Pulmonary artery endothelial cell (primary cell): ENCODE measurements around the gene ZNF333. TPM values are rescaled to one million over a fixed set of nuclear protein-coding genes. Genes with fewer than 3 reads are reported as not detected.
"Not testable (repeated sequence)": the region's sequence is repeated elsewhere in the genome, so short reads cannot be mapped to it uniquely, and the experiment has no call there.

Experiments used
- DNase-seq: peaks from one replicate; pipeline ENCODE4 v3.0.0-alpha.2; 2011; ENCODE audit warnings: low read depth, low spot score
- total RNA-seq: library from RNA; depleted of rRNA; stranded (reverse); fragments of >200 nt; gene quantifications from 2 replicates; pipeline ENCODE4 v1.2.3, GENCODE V29; 2014

Gene ZNF333
- total RNA-seq, 1 donor from 2014 or later, result 12.3 TPM

- DNase-seq, result peak; percentile 35
These were observed 9.8 kb downstream of the ZNF333 start for GRCh38 chr19:14699641-14700040.

- DNase-seq, result no peak
These were observed 11.0 kb downstream of the ZNF333 start for GRCh38 chr19:14700711-14701375.

GRCh38 chr19:14703833-14704232, 14.0 kb downstream of the ZNF333 start:
- no peak for DNase-seq

- no peak for DNase-seq
These were observed 14.6 kb downstream of the ZNF333 start for GRCh38 chr19:14704450-14704849.

- no peak for DNase-seq
These were observed 26.0 kb downstream of the ZNF333 start for GRCh38 chr19:14715841-14716240.

GRCh38 chr19:14718522-14719116, 28.8 kb downstream of the ZNF333 start:
- DNase-seq, result no peak

GRCh38 chr19:14719162-14719561, 29.3 kb downstream of the ZNF333 start:
- DNase-seq, result no peak

- DNase-seq, result no peak
These were observed 32.3 kb downstream of the ZNF333 start for GRCh38 chr19:14722127-14722526.

GRCh38 chr19:14728595-14728994, 38.7 kb downstream of the ZNF333 start:
- no peak for DNase-seq

GRCh38 chr19:14731200-14731599, 41.4 kb downstream of the ZNF333 start:
- no peak for DNase-seq

- no peak for DNase-seq
These were observed 42.7 kb downstream of the ZNF333 start for GRCh38 chr19:14732510-14732909.

- DNase-seq, result no peak
These were observed 43.7 kb downstream of the ZNF333 start for GRCh38 chr19:14733574-14733973.

GRCh38 chr19:14735915-14736314, 46.1 kb downstream of the ZNF333 start:
- DNase-seq, result no peak

GRCh38 chr19:14746886-14747285, 57.0 kb downstream of the ZNF333 start:
- DNase-seq, result no peak

GRCh38 chr19:14748601-14749000, 58.8 kb downstream of the ZNF333 start:
- no peak for DNase-seq

- DNase-seq, result no peak
These were observed 69.0 kb downstream of the ZNF333 start for GRCh38 chr19:14758816-14759215.

- no peak for DNase-seq
These were observed 71.8 kb downstream of the ZNF333 start for GRCh38 chr19:14761607-14762006.

- no peak for DNase-seq
These were observed 72.3 kb downstream of the ZNF333 start for GRCh38 chr19:14762111-14762510.

- DNase-seq, result no peak
These were observed 73.8 kb downstream of the ZNF333 start for GRCh38 chr19:14763497-14764145.

- no peak for DNase-seq
These were observed 74.6 kb downstream of the ZNF333 start for GRCh38 chr19:14764401-14764800.

- DNase-seq, result not testable (repeated sequence)
These were observed 75.6 kb downstream of the ZNF333 start for GRCh38 chr19:14765403-14765802.

GRCh38 chr19:14765841-14766240, 76.0 kb downstream of the ZNF333 start:
- DNase-seq, result not testable (repeated sequence)

- DNase-seq, result no peak
These were observed 77.7 kb downstream of the ZNF333 start for GRCh38 chr19:14767466-14767971.
